ENCODE measurements around the gene PHF1.

The PHF1 gene

GRCh38 chr6:33458676-33459075, 47.9 kb downstream of the PHF1 start:
- no peak for DNase-seq (ENCODE audit: low spot score)

- no peak for DNase-seq (ENCODE audit: low spot score)
Observed at GRCh38 chr6:33459226-33459625, 48.4 kb downstream of the PHF1 start.

Data from HuH-7 (cell line).